ENCODE data around the gene PEX16.

The PEX16 gene

DNA sequence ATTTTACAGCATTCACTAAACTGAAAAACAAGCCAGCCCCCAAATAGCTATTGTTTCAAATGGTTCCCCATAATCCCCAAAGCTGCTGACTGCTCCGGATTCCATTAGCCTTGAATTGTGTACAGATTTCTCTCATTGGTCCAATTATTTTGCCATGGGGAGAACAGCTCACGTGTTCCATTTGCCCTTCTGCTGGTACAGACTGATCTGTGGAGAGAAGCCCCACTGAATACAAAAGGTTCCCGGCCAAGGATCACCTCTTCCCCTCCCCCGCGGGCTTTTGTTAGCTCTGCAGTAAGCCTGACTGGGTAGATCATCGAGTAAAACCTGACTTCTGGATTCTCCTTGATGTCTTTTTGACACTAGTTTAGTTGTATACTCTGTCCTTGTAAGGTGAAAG, 41.3 kb downstream of the PEX16 start:
- DNase-seq (ENCODE audit: low spot score) = no peak

DNA sequence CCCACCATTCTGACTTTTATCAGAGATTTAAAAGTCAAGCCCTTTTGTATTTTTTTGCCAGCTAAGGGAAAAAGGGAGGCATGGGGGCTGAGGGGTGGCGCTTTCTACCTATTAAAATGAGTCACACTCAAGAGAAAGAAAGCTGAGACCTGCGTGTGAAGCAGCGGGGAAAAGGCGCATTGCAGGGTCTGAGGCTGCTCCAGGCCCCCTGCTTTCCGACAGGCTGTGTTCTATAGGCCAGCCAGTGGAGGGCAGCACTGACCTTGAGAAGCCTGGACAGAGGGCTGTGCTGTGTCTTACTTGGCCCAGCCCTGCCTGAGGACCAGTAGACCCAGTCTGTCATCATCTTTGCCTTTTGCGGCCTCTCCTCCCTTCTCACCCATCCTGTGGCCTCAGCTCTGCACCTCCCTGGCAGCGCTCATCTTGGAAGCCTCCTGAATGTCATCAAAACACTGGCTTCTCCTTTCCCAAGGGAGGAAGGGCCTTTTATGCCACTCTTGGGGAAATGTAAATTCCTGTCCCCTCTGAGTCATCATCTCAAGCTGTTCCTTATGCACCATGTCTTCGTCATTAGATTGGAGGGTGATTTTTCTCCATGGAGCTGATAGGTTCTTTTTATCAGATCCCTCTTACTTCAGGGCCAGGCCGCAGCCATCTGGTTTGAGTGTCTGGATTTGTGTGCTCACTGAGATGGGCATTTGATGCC, 44.9 kb downstream of the PEX16 start:
- peak; percentile 26 for DNase-seq (ENCODE audit: low spot score)

DNA sequence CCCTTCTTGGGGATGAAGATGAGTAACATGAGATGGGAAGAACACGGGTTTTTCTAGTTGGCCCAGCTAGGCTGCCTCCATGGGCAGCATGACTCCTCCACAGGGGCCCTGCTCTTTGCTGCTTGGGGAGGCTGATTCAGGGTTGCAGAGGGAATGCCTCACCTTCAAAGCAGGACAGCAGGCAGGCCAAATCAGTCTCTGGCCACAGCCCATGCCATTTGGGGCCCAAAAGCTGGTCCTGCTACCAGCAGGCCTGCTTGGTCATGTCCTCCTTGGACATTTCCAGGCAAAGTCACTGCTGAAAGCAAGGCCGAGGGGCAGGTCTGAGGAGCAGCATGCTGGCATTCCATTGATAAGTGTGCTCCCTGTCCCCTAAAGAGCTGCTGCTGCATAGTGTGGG, 46.0 kb downstream of the PEX16 start:
- DNase-seq (ENCODE audit: low spot score) = no peak

DNA sequence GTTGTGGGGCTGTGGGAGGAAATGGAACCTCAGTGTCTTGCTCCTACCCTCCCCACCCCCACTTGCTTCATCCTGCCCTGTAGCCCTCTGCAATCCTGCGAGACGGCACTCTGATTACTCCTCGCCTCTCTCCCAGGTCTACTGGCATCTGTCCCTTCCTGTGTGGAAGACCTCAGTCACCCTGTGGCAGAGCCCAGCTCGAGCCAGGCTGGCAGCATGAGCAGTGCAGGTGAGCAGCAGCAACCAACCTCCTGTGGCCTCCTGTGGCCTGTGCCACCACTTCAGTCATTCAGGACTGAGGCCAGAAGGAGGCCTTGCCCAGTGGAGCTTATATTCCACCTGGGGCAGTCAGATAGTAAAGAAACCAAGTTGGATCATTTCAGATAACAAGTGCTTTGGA, 47.0 kb downstream of the PEX16 start:
- no peak for DNase-seq (ENCODE audit: low spot score)

DNA sequence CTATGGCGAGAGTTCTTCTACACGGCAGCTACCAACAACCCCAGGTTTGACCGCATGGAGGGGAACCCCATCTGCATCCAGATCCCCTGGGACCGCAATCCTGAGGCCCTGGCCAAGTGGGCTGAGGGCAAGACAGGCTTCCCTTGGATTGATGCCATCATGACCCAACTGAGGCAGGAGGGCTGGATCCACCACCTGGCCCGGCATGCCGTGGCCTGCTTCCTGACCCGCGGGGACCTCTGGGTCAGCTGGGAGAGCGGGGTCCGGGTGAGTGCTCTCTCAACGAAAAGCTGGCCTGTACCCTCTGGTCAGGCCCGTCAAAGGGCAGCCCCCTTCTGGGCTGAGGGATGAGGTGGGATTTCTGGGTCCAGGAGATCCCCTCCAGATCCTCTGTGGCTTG, 48.1 kb downstream of the PEX16 start:
- no peak for DNase-seq (ENCODE audit: low spot score)

DNA sequence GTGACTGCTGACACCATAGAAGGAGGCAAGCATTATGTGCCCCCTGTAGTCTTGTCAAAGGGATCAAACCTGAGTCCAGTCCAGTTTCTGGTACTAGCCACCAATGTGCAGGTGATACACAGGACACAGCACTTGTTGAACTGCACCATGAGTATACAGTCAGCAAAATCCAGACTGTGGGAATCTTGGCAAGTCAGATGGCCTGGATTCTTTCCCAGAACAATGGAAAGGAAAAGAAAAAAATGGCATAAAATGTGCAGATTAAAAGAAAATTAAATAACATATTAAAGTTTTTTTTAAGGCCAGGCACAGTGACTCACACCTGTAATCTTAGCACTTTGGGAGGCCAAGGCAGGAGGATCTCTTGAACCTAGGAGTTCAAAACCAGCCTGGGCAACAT, 53.6 kb downstream of the PEX16 start:
- no peak for DNase-seq (ENCODE audit: low spot score)

DNA sequence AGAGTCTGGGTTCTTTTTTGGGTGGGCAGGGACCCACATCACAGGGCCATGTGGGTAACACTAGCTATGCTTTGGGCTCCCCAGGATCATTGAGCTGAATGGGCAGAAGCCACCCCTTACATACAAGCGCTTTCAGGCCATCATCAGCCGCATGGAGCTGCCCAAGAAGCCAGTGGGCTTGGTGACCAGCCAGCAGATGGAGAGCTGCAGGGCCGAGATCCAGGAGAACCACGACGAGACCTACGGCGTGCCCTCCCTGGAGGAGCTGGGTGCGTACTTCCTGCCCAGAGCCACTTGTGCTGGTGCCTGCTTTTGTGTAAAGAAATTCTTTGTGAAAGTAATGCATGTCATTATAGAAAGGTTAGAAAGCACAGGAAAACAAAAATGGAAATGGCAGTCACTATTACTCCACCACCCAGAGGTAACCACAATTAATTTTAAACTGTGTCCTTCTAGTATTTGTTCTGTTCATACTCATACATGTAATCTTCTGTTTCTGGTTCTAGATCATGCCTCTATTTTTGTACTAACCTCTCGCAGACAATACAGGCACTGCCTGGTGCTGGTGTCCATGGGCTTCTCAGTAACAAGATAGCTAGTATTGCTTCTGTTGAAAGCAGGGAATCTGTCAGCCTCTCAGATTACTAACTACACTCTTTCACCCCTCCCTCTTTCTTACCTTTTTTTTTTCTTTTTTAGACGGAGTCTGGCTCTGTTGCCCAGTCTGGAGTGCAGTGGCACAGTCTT, 56.7 kb downstream of the PEX16 start:
- no peak for DNase-seq (ENCODE audit: low spot score)

DNA sequence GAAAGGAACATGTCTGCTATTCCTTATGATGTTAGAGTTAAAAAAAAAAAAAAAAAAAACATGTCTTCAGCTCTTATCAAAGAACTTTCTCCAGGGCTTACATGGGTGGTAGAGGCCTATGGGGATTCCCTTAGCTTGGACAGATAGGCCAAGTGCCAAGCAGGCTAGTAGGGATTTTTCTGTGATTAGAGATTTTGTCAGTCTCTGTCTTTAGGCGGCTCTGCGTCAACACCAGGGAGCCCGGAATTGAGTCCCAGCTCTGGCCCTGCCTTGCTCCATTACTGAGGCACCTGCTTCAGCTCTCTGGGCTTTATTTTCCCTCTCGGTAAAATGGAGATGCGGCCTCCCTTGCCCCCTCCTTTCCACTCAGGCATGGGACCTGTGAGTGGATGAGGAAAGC, 57.3 kb downstream of the PEX16 start:
- no peak for DNase-seq (ENCODE audit: low spot score)
